Osteocyte (in vitro differentiated cells): ENCODE results near the gene ESRRG. TPM values are rescaled to one million over a fixed set of nuclear protein-coding genes. Genes with fewer than 3 reads are reported as not detected.
A peak's percentile ranks its signal among the peaks of the same experiment; 100 is the strongest.

Experiments
- DNase-seq: peaks from one replicate; pipeline ENCODE4 v3.0.0; 2021; ENCODE audit warnings: mixed read lengths; ENCODE audit not compliant: unreplicated experiment; ENCODE audit errors: extremely low spot score
- H3K27ac Mint-ChIP-seq: one replicate; pipeline ENCODE4 v1.8.0; 2021; ENCODE audit warnings: mild to moderate bottlenecking, mixed read lengths; ENCODE audit not compliant: unreplicated experiment
- H3K27me3 Mint-ChIP-seq: one replicate; pipeline ENCODE4 v1.8.0; 2021; ENCODE audit warnings: mixed read lengths; ENCODE audit not compliant: unreplicated experiment
- H3K36me3 Mint-ChIP-seq: one replicate; pipeline ENCODE4 v1.8.0; 2021; ENCODE audit warnings: mixed read lengths; ENCODE audit not compliant: unreplicated experiment
- H3K4me1 Mint-ChIP-seq: one replicate; pipeline ENCODE4 v1.8.0; 2021; ENCODE audit warnings: mixed read lengths; ENCODE audit not compliant: unreplicated experiment
- H3K4me3 Mint-ChIP-seq: one replicate; pipeline ENCODE4 v1.8.0; 2021; ENCODE audit warnings: mild to moderate bottlenecking, moderate library complexity, mixed read lengths; ENCODE audit not compliant: unreplicated experiment
- H3K9me3 Mint-ChIP-seq: one replicate; pipeline ENCODE4 v1.8.0; 2021; ENCODE audit warnings: mixed read lengths; ENCODE audit not compliant: unreplicated experiment
- CTCF ChIP-seq: fragments of 200-600 bp; sonication (generic); IDR thresholded peaks from 2 replicates; pipeline ENCODE4 v1.5.0; 2021; ENCODE audit warnings: antibody characterized with exemption, mild to moderate bottlenecking, moderate library complexity
- total RNA-seq: library from RNA; stranded (reverse); gene quantifications from 2 replicates; pipeline ENCODE4 v1.2.1, GENCODE V29; 2021

ESRRG gene
- total RNA-seq, 1 donor from 2014 or later, result not detected

- Mint-ChIP-seq H3K36me3 (no peaks in the 10 kb centered on the region), H3K27ac (no peak overlapping the region), H3K27me3 (peaks cover 7% of the 10 kb centered on the region), H3K4me3 (no peak overlapping the region), H3K4me1 (no peaks in the 10 kb centered on the region), H3K9me3 (no peaks in the 10 kb centered on the region)
- no peak for DNase-seq
- no peak for TF ChIP-seq CTCF
These were observed 33.9 kb upstream of the ESRRG start for GRCh38 chr1:216757110-216757509.

- Mint-ChIP-seq H3K36me3 (no peaks in the 10 kb centered on the region), H3K4me1 (no peaks in the 10 kb centered on the region), H3K4me3 (no peak overlapping the region), H3K27me3 (peaks cover 5% of the 10 kb centered on the region), H3K27ac (no peak overlapping the region), H3K9me3 (no peaks in the 10 kb centered on the region)
- no peak for DNase-seq
- TF ChIP-seq CTCF, result no peak
These were observed 27.7 kb upstream of the ESRRG start for GRCh38 chr1:216750961-216751360.

- Mint-ChIP-seq H3K27me3 (peaks cover 5% of the 10 kb centered on the region), H3K4me1 (no peaks in the 10 kb centered on the region), H3K27ac (no peak overlapping the region), H3K9me3 (no peaks in the 10 kb centered on the region), H3K4me3 (no peak overlapping the region), H3K36me3 (no peaks in the 10 kb centered on the region)
- TF ChIP-seq CTCF, result peak; percentile 66
- DNase-seq, result no peak
These were observed 26.9 kb upstream of the ESRRG start for GRCh38 chr1:216750031-216750627.

- H3K36me3 Mint-ChIP-seq, result no peaks in the 10 kb centered on the region
- no peak for TF ChIP-seq CTCF
- no peak for DNase-seq
- H3K27ac Mint-ChIP-seq, result no peak overlapping the region
- H3K4me1 Mint-ChIP-seq, result no peaks in the 10 kb centered on the region
- peaks cover 2% of the 10 kb centered on the region for H3K27me3 Mint-ChIP-seq
- no peaks in the 10 kb centered on the region for H3K9me3 Mint-ChIP-seq
- no peak overlapping the region for H3K4me3 Mint-ChIP-seq
These were observed 26.0 kb upstream of the ESRRG start for GRCh38 chr1:216749232-216749631.

GRCh38 chr1:216742625-216743024 is 19.4 kb upstream of the ESRRG start:
- Mint-ChIP-seq H3K4me3 (no peak overlapping the region), H3K9me3 (no peaks in the 10 kb centered on the region), H3K4me1 (no peaks in the 10 kb centered on the region), H3K27me3 (peaks cover 15% of the 10 kb centered on the region), H3K36me3 (no peaks in the 10 kb centered on the region), H3K27ac (no peak overlapping the region)
- no peak for DNase-seq
- peak; percentile 40 for TF ChIP-seq CTCF
